WTC11 (cell line): ENCODE results near the gene LTBP3. TPM values are rescaled to one million over a fixed set of nuclear protein-coding genes. Genes with fewer than 3 reads are reported as not detected.

Experiments
- ATAC-seq: fragments of 200-7000 bp; cut with Tn5 transposase; 2 replicates; pipeline ENCODE4 v1.10.0; 2021; ENCODE audit warnings: mild to moderate bottlenecking, moderate library complexity
- CTCF ChIA-PET: fragments of 300-600 bp; sonication (Branson Sonifier 250); formaldehyde crosslinking; loops from one replicate; lab custom pipeline; 2021; ENCODE audit warnings: antibody characterized with exemption; lab: Charles Lee
- POLR2A ChIA-PET: fragments of 350-600 bp; sonication (Branson Sonifier 250); formaldehyde crosslinking; loops from one replicate; lab custom pipeline; 2021; ENCODE audit warnings: antibody characterized with exemption; lab: Charles Lee
- DNase-seq: peaks from one replicate; pipeline ENCODE4 v3.0.0; 2021; ENCODE audit warnings: low spot score
- H3K27ac Mint-ChIP-seq: 2 replicates; pipeline ENCODE4 v1.8.0; 2021; ENCODE audit warnings: mixed read lengths
- H3K27me3 Mint-ChIP-seq: 2 replicates; pipeline ENCODE4 v1.8.0; 2021; ENCODE audit warnings: low read depth, mild to moderate bottlenecking, moderate library complexity, mixed read lengths
- H3K36me3 Mint-ChIP-seq: 2 replicates; pipeline ENCODE4 v1.8.0; 2021; ENCODE audit warnings: mixed read lengths
- H3K4me1 Mint-ChIP-seq: 2 replicates; pipeline ENCODE4 v1.8.0; 2022; ENCODE audit warnings: mixed read lengths
- H3K4me3 Mint-ChIP-seq: 2 replicates; pipeline ENCODE4 v1.8.0; 2021; ENCODE audit warnings: mild to moderate bottlenecking, moderate library complexity, mixed read lengths
- H3K9me3 Mint-ChIP-seq: 2 replicates; pipeline ENCODE4 v1.8.0; 2021; ENCODE audit warnings: mixed read lengths
- EMX1 ChIP-seq: fragments of 250-450 bp; sonication (Bioruptor Pico); IDR thresholded peaks from 2 replicates; pipeline ENCODE4 v1.8.0; 2021; ENCODE audit warnings: mild to moderate bottlenecking
- ERG ChIP-seq: fragments of 250-450 bp; sonication (Bioruptor Pico); IDR thresholded peaks from 2 replicates; pipeline ENCODE4 v1.8.0; 2021; ENCODE audit warnings: mild to moderate bottlenecking
- ESRRA ChIP-seq: sonication (generic); formaldehyde crosslinking; IDR thresholded peaks from 2 replicates; pipeline ENCODE4 v1.8.1; 2022; ENCODE audit warnings: mild to moderate bottlenecking, missing genetic modification reagents, borderline replicate concordance
- GRHL2 ChIP-seq: fragments of 250-450 bp; sonication (Bioruptor Pico); IDR thresholded peaks from 2 replicates; pipeline ENCODE4 v1.8.0; 2022; ENCODE audit warnings: mild to moderate bottlenecking, moderate library complexity; ENCODE audit not compliant: insufficient replicate concordance, severe bottlenecking
- MAX ChIP-seq: sonication (generic); formaldehyde crosslinking; IDR thresholded peaks from 2 replicates; pipeline ENCODE4 v1.8.0; 2022; ENCODE audit warnings: mild to moderate bottlenecking, missing genetic modification reagents
- NFATC4 ChIP-seq: fragments of 250-450 bp; sonication (Bioruptor Pico); IDR thresholded peaks from 2 replicates; pipeline ENCODE4 v1.9.0; 2021; ENCODE audit warnings: mild to moderate bottlenecking
- NFYB ChIP-seq: sonication (generic); formaldehyde crosslinking; conservative IDR thresholded peaks from 2 replicates; pipeline ENCODE4 v1.8.0; 2022; ENCODE audit warnings: low read depth, missing genetic modification reagents
- NR2C2 ChIP-seq: sonication (generic); formaldehyde crosslinking; IDR thresholded peaks from 2 replicates; pipeline ENCODE4 v1.8.0; 2022; ENCODE audit warnings: mild to moderate bottlenecking, missing genetic modification reagents
- SMAD4 ChIP-seq: sonication (generic); formaldehyde crosslinking; IDR thresholded peaks from 2 replicates; pipeline ENCODE4 v1.8.0; 2022; ENCODE audit warnings: mild to moderate bottlenecking, missing genetic modification reagents
- SOX15 ChIP-seq: fragments of 250-450 bp; sonication (Bioruptor Pico); IDR thresholded peaks from 2 replicates; pipeline ENCODE4 v1.9.0; 2021; ENCODE audit warnings: mild to moderate bottlenecking
- TP53 ChIP-seq: sonication (generic); formaldehyde crosslinking; IDR thresholded peaks from 2 replicates; pipeline ENCODE4 v1.8.1; 2023; ENCODE audit warnings: mild to moderate bottlenecking, missing genetic modification reagents
- USF1 ChIP-seq: sonication (generic); formaldehyde crosslinking; IDR thresholded peaks from 2 replicates; pipeline ENCODE4 v1.8.0; 2022; ENCODE audit warnings: mild to moderate bottlenecking, missing genetic modification reagents
- ZBTB21 ChIP-seq: sonication (generic); formaldehyde crosslinking; IDR thresholded peaks from 2 replicates; pipeline ENCODE4 v1.8.1; 2023; ENCODE audit warnings: mild to moderate bottlenecking, missing genetic modification reagents, borderline replicate concordance
- ZNF219 ChIP-seq: sonication (generic); formaldehyde crosslinking; IDR thresholded peaks from 2 replicates; pipeline ENCODE4 v1.8.0; 2023; ENCODE audit warnings: missing genetic modification reagents, mild to moderate bottlenecking, borderline replicate concordance
- ZNF281 ChIP-seq: sonication (generic); formaldehyde crosslinking; IDR thresholded peaks from 2 replicates; pipeline ENCODE4 v1.8.0; 2023; ENCODE audit warnings: mild to moderate bottlenecking, missing genetic modification reagents
- total RNA-seq: library from RNA; stranded (reverse); gene quantifications from 3 replicates; pipeline ENCODE4 v1.2.3, GENCODE V29; 2021
- TF ChIP-seq, protein P1 (sequence below): fragments of 200-600 bp; IDR thresholded peaks from 2 replicates; pipeline ENCODE4 v1.8.0; 2022; ENCODE audit warnings: antibody characterized with exemption
- TF ChIP-seq, protein P2 (sequence below): sonication (generic); formaldehyde crosslinking; IDR thresholded peaks from 2 replicates; pipeline ENCODE4 v1.8.1; 2023; ENCODE audit warnings: mild to moderate bottlenecking, moderate library complexity, missing genetic modification reagents
- TF ChIP-seq, protein P3 (sequence below): sonication (generic); formaldehyde crosslinking; IDR thresholded peaks from 2 replicates; pipeline ENCODE4 v1.8.0; 2023; ENCODE audit warnings: missing genetic modification reagents, mild to moderate bottlenecking, borderline replicate concordance
- TF ChIP-seq, protein P4 (sequence below): fragments of 250-450 bp; sonication (Bioruptor Pico); IDR thresholded peaks from 2 replicates; pipeline ENCODE4 v1.9.0; 2021; ENCODE audit warnings: mild to moderate bottlenecking

The LTBP3 gene
- total RNA-seq, 1 experiment from 2014 or later: 20.7 TPM

GRCh38 chr11:65591939-65592857 is 34.0 kb upstream of the LTBP3 start:
- DNase-seq (peak; percentile 79), ATAC-seq (peak; percentile 69)
- H3K27ac Mint-ChIP-seq: no peak overlapping the region
- H3K4me1 Mint-ChIP-seq: peaks cover 28% of the 10 kb centered on the region
- ChIA-PET POLR2A (interaction anchor here (0.7 to 2.0 kb wide), 10 partner anchors 15 to 259 kb away, joined by 3 to 7 read pairs (median 4); partner anchors contain the start of genes PCNX3 and SIPA1), CTCF (interaction anchor here (0.7 to 13.8 kb wide), 32 partner anchors 8 to 690 kb away, joined by 3 to 311 read pairs (median 6); partner anchors contain the start of genes AP5B1, CCDC85B, CFL1 and EHBP1L1)
- peak overlapping the region; percentile 65 for H3K4me3 Mint-ChIP-seq
- peaks cover 55% of the 10 kb centered on the region for H3K27me3 Mint-ChIP-seq
- H3K36me3 Mint-ChIP-seq: no peaks in the 10 kb centered on the region
- no peaks in the 10 kb centered on the region for H3K9me3 Mint-ChIP-seq
- no peak for TF ChIP-seq NFATC4
- TF ChIP-seq SOX15 (CRISPR knock-in tag): no peak
- TF ChIP-seq, protein P1, sequence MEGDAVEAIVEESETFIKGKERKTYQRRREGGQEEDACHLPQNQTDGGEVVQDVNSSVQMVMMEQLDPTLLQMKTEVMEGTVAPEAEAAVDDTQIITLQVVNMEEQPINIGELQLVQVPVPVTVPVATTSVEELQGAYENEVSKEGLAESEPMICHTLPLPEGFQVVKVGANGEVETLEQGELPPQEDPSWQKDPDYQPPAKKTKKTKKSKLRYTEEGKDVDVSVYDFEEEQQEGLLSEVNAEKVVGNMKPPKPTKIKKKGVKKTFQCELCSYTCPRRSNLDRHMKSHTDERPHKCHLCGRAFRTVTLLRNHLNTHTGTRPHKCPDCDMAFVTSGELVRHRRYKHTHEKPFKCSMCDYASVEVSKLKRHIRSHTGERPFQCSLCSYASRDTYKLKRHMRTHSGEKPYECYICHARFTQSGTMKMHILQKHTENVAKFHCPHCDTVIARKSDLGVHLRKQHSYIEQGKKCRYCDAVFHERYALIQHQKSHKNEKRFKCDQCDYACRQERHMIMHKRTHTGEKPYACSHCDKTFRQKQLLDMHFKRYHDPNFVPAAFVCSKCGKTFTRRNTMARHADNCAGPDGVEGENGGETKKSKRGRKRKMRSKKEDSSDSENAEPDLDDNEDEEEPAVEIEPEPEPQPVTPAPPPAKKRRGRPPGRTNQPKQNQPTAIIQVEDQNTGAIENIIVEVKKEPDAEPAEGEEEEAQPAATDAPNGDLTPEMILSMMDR: peak; percentile 20; the same call in 1 of the 2 replicates
- TF ChIP-seq ERG: no peak
- TF ChIP-seq, protein P2, sequence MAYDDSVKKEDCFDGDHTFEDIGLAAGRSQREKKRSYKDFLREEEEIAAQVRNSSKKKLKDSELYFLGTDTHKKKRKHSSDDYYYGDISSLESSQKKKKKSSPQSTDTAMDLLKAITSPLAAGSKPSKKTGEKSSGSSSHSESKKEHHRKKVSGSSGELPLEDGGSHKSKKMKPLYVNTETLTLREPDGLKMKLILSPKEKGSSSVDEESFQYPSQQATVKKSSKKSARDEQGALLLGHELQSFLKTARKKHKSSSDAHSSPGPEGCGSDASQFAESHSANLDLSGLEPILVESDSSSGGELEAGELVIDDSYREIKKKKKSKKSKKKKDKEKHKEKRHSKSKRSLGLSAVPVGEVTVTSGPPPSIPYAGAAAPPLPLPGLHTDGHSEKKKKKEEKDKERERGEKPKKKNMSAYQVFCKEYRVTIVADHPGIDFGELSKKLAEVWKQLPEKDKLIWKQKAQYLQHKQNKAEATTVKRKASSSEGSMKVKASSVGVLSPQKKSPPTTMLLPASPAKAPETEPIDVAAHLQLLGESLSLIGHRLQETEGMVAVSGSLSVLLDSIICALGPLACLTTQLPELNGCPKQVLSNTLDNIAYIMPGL: peak; percentile 74; the same call in 1 of the 2 replicates
- no peak for TF ChIP-seq EMX1
- 0 out of 2 replicates have a peak, but pooled peaks have one; percentile 35 for TF ChIP-seq ESRRA (CRISPR knock-in tag)
- TF ChIP-seq ZNF219: no peak
- no peak for TF ChIP-seq TP53 (CRISPR knock-in tag)
- TF ChIP-seq, protein P3, sequence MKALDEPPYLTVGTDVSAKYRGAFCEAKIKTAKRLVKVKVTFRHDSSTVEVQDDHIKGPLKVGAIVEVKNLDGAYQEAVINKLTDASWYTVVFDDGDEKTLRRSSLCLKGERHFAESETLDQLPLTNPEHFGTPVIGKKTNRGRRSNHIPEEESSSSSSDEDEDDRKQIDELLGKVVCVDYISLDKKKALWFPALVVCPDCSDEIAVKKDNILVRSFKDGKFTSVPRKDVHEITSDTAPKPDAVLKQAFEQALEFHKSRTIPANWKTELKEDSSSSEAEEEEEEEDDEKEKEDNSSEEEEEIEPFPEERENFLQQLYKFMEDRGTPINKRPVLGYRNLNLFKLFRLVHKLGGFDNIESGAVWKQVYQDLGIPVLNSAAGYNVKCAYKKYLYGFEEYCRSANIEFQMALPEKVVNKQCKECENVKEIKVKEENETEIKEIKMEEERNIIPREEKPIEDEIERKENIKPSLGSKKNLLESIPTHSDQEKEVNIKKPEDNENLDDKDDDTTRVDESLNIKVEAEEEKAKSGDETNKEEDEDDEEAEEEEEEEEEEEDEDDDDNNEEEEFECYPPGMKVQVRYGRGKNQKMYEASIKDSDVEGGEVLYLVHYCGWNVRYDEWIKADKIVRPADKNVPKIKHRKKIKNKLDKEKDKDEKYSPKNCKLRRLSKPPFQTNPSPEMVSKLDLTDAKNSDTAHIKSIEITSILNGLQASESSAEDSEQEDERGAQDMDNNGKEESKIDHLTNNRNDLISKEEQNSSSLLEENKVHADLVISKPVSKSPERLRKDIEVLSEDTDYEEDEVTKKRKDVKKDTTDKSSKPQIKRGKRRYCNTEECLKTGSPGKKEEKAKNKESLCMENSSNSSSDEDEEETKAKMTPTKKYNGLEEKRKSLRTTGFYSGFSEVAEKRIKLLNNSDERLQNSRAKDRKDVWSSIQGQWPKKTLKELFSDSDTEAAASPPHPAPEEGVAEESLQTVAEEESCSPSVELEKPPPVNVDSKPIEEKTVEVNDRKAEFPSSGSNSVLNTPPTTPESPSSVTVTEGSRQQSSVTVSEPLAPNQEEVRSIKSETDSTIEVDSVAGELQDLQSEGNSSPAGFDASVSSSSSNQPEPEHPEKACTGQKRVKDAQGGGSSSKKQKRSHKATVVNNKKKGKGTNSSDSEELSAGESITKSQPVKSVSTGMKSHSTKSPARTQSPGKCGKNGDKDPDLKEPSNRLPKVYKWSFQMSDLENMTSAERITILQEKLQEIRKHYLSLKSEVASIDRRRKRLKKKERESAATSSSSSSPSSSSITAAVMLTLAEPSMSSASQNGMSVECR (CRISPR knock-in tag): peak; percentile 36; the same call in 1 of the 2 replicates
- 0 out of 2 replicates have a peak, but pooled peaks have one; percentile 18 for TF ChIP-seq MAX (CRISPR knock-in tag)
- no peak for TF ChIP-seq ZBTB21 (CRISPR knock-in tag)
- no peak for TF ChIP-seq NR2C2 (CRISPR knock-in tag)
- TF ChIP-seq, protein P4, sequence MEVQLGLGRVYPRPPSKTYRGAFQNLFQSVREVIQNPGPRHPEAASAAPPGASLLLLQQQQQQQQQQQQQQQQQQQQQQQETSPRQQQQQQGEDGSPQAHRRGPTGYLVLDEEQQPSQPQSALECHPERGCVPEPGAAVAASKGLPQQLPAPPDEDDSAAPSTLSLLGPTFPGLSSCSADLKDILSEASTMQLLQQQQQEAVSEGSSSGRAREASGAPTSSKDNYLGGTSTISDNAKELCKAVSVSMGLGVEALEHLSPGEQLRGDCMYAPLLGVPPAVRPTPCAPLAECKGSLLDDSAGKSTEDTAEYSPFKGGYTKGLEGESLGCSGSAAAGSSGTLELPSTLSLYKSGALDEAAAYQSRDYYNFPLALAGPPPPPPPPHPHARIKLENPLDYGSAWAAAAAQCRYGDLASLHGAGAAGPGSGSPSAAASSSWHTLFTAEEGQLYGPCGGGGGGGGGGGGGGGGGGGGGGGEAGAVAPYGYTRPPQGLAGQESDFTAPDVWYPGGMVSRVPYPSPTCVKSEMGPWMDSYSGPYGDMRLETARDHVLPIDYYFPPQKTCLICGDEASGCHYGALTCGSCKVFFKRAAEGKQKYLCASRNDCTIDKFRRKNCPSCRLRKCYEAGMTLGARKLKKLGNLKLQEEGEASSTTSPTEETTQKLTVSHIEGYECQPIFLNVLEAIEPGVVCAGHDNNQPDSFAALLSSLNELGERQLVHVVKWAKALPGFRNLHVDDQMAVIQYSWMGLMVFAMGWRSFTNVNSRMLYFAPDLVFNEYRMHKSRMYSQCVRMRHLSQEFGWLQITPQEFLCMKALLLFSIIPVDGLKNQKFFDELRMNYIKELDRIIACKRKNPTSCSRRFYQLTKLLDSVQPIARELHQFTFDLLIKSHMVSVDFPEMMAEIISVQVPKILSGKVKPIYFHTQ (CRISPR knock-in tag): no peak
- TF ChIP-seq GRHL2: no peak
- no peak for TF ChIP-seq USF1 (CRISPR knock-in tag)
- TF ChIP-seq NFYB: no peak
- TF ChIP-seq ZNF281 (CRISPR knock-in tag): no peak
- no peak for TF ChIP-seq SMAD4
